HepG2 (cell line): ENCODE results near the gene ANKUB1. TPM values are rescaled to one million over a fixed set of nuclear protein-coding genes. Genes with fewer than 3 reads are reported as not detected.

Experiments
- HMGA1 ChIP-seq: sonication (generic); formaldehyde crosslinking; conservative IDR thresholded peaks from 2 replicates; pipeline ENCODE4 v1.4.0; 2020; ENCODE audit warnings: missing genetic modification reagents
- RFX3 ChIP-seq: IDR thresholded peaks from 2 replicates; pipeline ENCODE4 v1.6.1; 2016; ENCODE audit warnings: missing biosample characterization, missing genetic modification reagents
- TEF ChIP-seq: sonication (generic); formaldehyde crosslinking; IDR thresholded peaks from 2 replicates; pipeline ENCODE4 v1.5.0; 2020; ENCODE audit warnings: missing genetic modification reagents
- U2AF1 ChIP-seq: fragments of 200-400 bp; formaldehyde crosslinking; optimal IDR thresholded peaks from 2 replicates; pipeline ENCODE3; 2017; ENCODE audit warnings: mild to moderate bottlenecking, low read depth, low read length
- ZBTB10 ChIP-seq: sonication (generic); formaldehyde crosslinking; IDR thresholded peaks from 2 replicates; pipeline ENCODE4 v1.4.0; 2020; ENCODE audit warnings: missing genetic modification reagents, borderline replicate concordance
- ZNF10 ChIP-seq: sonication (generic); formaldehyde crosslinking; IDR thresholded peaks from 2 replicates; pipeline ENCODE4 v1.4.0; 2020; ENCODE audit warnings: mild to moderate bottlenecking, low read depth, missing genetic modification reagents, borderline replicate concordance
- ZNF335 ChIP-seq: sonication (generic); formaldehyde crosslinking; IDR thresholded peaks from 2 replicates; pipeline ENCODE4 v1.4.0; 2020; ENCODE audit warnings: missing genetic modification reagents
- ZNF451 ChIP-seq: sonication (generic); formaldehyde crosslinking; IDR thresholded peaks from 2 replicates; pipeline ENCODE4 v1.5.0; 2020; ENCODE audit warnings: mild to moderate bottlenecking, missing genetic modification reagents
- polyA plus RNA-seq, 8 experiments: library from polyadenylated mRNA; depleted of rRNA in 3 of 8; stranded (reverse) in 7 of 8; unstranded in 1 of 8; fragments of >200 nt; fragmentation: Illumina TruSeq in 4 of 8; extraction: Trizol in 4 of 8; gene quantifications; 2 replicates each; pipeline versions ENCODE4 v1.2.1 to v1.2.3, GENCODE V29; 2011 to 2016; ENCODE audit warnings: low read depth in 4 of 8, missing spikeins in 1 of 8, mixed read lengths in 1 of 8; ENCODE audit not compliant: insufficient read depth in 1 of 8
- total RNA-seq, 5 experiments: library from RNA; depleted of rRNA; stranded (reverse); fragments of >200 nt; fragmentation: Illumina TruSeq; extraction: Trizol; gene quantifications; 2 replicates each; pipeline ENCODE4 v1.2.3, GENCODE V29; 2016; ENCODE audit warnings: low read depth in 1 of 5
- TF ChIP-seq, protein P1 (sequence below): sonication (generic); formaldehyde crosslinking; conservative IDR thresholded peaks from 2 replicates; pipeline ENCODE4 v1.4.0; 2020; ENCODE audit warnings: missing genetic modification reagents

The ANKUB1 gene
- total and polyA plus RNA-seq, 2 of the 13 experiments (the other 11 are each of a cell fraction or from before 2014, with no cell fraction given) = not detected

DNA sequence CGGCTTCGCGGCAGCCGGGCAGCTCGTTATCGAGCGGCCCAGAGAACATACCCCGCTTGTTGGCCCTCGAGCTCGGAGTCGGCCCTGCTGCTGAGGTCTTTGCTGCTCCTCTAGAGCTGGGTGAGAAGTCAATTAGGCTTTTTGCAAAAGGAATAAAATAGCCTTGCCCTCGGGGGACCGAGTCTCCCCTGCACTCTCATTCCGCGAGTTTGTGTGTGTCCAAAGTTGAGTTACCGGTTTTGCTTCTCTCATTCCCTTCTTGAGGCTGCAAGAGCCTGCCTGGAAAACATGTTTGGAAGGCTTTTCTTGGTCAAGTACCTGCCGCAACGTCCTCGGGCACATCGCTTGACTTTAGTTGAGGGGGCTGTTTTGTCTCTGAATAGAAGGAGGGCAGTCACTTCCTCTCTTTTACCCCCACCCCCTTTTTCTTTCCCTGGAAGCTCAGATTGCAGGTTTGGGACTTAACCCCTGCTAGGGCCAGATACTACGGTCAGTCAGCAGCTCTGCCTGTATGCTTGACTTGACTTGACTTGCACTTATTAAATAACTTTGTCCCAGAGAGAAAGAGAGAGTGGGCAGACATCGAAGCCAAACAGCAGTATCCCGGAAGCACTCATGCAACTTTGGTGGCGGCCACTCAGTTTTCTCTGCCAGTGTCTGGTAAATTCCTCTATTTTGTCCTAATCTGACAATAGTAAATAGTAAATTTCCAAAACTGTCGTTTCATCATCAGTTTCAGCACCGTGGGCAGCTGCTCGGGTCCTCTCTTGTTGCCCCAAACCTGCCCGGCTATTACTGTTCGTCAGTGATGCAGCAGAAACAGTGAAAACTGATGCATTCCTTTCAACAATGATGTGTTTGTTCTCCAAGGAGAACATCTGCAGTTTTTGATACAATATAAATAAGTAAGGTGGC is 21.3 kb upstream of the ANKUB1 start (continued):
- no peak for TF ChIP-seq U2AF1
- TF ChIP-seq ZNF451 = no peak
- TF ChIP-seq TEF (CRISPR knock-in tag) = no peak
- no peak for TF ChIP-seq ZNF335
- no peak for TF ChIP-seq HMGA1 (CRISPR knock-in tag)
- TF ChIP-seq ZNF10 = no peak
- TF ChIP-seq, protein P1, sequence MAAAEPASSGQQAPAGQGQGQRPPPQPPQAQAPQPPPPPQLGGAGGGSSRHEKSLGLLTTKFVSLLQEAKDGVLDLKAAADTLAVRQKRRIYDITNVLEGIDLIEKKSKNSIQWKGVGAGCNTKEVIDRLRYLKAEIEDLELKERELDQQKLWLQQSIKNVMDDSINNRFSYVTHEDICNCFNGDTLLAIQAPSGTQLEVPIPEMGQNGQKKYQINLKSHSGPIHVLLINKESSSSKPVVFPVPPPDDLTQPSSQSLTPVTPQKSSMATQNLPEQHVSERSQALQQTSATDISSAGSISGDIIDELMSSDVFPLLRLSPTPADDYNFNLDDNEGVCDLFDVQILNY (CRISPR knock-in tag) = no peak
- no peak for TF ChIP-seq RFX3 (CRISPR knock-in tag)
- TF ChIP-seq ZBTB10 (CRISPR knock-in tag) = no peak
